Measurements from ENCODE around the gene ADAMTS7. TPM values are rescaled to one million over a fixed set of nuclear protein-coding genes. Genes with fewer than 3 reads are reported as not detected.
"Not testable (repeated sequence)": the region's sequence is repeated elsewhere in the genome, so short reads cannot be mapped to it uniquely, and the experiment has no call there.

Gene ADAMTS7
- total RNA-seq, 1 donor from 2014 or later, result 51.9 TPM

GRCh38 chr15:78853500-78853899, 42.2 kb upstream of the ADAMTS7 start:
- Mint-ChIP-seq H3K36me3 (no peaks in the 10 kb centered on the region), H3K4me3 (no peak overlapping the region), H3K27me3 (no peaks in the 10 kb centered on the region), H3K9me3 (peaks cover 5% of the 10 kb centered on the region), H3K4me1 (ENCODE audit: unreplicated experiment) (peaks cover 15% of the 10 kb centered on the region), H3K27ac (no peak overlapping the region)
- no peak for DNase-seq (ENCODE audit: extremely low spot score, unreplicated experiment)
- TF ChIP-seq CTCF (conservative IDR thresholded peaks at IDR 0.05), result no peak

- peak overlapping the region; percentile 16 for H3K27ac Mint-ChIP-seq
- no peaks in the 10 kb centered on the region for H3K36me3 Mint-ChIP-seq
- no peak overlapping the region for H3K4me3 Mint-ChIP-seq
- H3K9me3 Mint-ChIP-seq, result peaks cover 5% of the 10 kb centered on the region
- TF ChIP-seq CTCF (conservative IDR thresholded peaks at IDR 0.05), result no peak
- H3K4me1 Mint-ChIP-seq (ENCODE audit: unreplicated experiment), result peaks cover 20% of the 10 kb centered on the region
- no peaks in the 10 kb centered on the region for H3K27me3 Mint-ChIP-seq
- no peak for DNase-seq (ENCODE audit: extremely low spot score, unreplicated experiment)
Measured at GRCh38 chr15:78850941-78851755, 39.9 kb upstream of the ADAMTS7 start.

DNA sequence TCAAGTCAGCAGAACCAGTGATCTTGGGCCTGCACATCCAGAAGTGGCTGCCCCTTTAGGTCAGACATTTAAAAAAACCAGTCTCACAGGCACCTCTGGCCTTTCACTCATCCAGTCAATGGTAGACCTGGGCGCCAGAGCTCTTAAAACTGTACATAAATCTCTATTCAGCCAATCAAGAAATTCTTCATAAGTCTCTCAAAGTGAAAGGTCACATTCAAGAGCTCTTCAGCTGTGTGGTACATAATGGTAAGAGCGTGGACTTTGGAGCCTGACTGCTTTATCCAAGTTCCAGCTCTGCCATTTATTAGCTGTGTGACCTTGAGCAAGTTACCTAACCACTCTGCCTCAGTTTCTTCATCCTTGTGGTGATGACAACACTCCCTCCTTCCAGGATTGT, 39.1 kb upstream of the ADAMTS7 start:
- no peak overlapping the region for H3K27ac Mint-ChIP-seq
- no peak for TF ChIP-seq CTCF (conservative IDR thresholded peaks at IDR 0.05)
- H3K27me3 Mint-ChIP-seq, result no peaks in the 10 kb centered on the region

GRCh38 chr15:78847387-78847906, 36.2 kb upstream of the ADAMTS7 start:
- H3K27me3 Mint-ChIP-seq; DNase-seq (ENCODE audit: extremely low spot score, unreplicated experiment); H3K27ac Mint-ChIP-seq; H3K4me3 Mint-ChIP-seq; H3K9me3 Mint-ChIP-seq; H3K36me3 Mint-ChIP-seq: not testable (repeated sequence)
- peaks cover 19% of the 10 kb centered on the region for H3K4me1 Mint-ChIP-seq (ENCODE audit: unreplicated experiment)

More for the DNA sequence above, 39.1 kb upstream of the ADAMTS7 start:
- Mint-ChIP-seq H3K9me3 (peaks cover 5% of the 10 kb centered on the region), H3K4me3 (no peak overlapping the region), H3K36me3 (no peaks in the 10 kb centered on the region), H3K4me1 (ENCODE audit: unreplicated experiment) (peaks cover 20% of the 10 kb centered on the region)
- DNase-seq (ENCODE audit: extremely low spot score, unreplicated experiment), result no peak

- H3K36me3 Mint-ChIP-seq; DNase-seq (ENCODE audit: extremely low spot score, unreplicated experiment); H3K27ac Mint-ChIP-seq; H3K27me3 Mint-ChIP-seq; H3K4me3 Mint-ChIP-seq; H3K9me3 Mint-ChIP-seq: not testable (repeated sequence)
- peaks cover 19% of the 10 kb centered on the region for H3K4me1 Mint-ChIP-seq (ENCODE audit: unreplicated experiment)
Measured at GRCh38 chr15:78846906-78847305, 35.6 kb upstream of the ADAMTS7 start.

- TF ChIP-seq CTCF (conservative IDR thresholded peaks at IDR 0.05), result no peak
- peaks cover 18% of the 10 kb centered on the region for H3K4me1 Mint-ChIP-seq (ENCODE audit: unreplicated experiment)
- no peak for DNase-seq (ENCODE audit: extremely low spot score, unreplicated experiment)
- no peaks in the 10 kb centered on the region for H3K9me3 Mint-ChIP-seq
- no peak overlapping the region for H3K27ac Mint-ChIP-seq
- H3K4me3 Mint-ChIP-seq, result no peak overlapping the region
- peaks cover 6% of the 10 kb centered on the region for H3K27me3 Mint-ChIP-seq
- H3K36me3 Mint-ChIP-seq, result no peaks in the 10 kb centered on the region
Measured at GRCh38 chr15:78842519-78842918, 31.3 kb upstream of the ADAMTS7 start.

Data from type B pancreatic cell (in vitro differentiated cells).